Measurements from ENCODE around the gene RGS11.

GRCh38 chr16:260326-260725 is 15.4 kb downstream of the RGS11 start:
- TF ChIP-seq, protein P1, sequence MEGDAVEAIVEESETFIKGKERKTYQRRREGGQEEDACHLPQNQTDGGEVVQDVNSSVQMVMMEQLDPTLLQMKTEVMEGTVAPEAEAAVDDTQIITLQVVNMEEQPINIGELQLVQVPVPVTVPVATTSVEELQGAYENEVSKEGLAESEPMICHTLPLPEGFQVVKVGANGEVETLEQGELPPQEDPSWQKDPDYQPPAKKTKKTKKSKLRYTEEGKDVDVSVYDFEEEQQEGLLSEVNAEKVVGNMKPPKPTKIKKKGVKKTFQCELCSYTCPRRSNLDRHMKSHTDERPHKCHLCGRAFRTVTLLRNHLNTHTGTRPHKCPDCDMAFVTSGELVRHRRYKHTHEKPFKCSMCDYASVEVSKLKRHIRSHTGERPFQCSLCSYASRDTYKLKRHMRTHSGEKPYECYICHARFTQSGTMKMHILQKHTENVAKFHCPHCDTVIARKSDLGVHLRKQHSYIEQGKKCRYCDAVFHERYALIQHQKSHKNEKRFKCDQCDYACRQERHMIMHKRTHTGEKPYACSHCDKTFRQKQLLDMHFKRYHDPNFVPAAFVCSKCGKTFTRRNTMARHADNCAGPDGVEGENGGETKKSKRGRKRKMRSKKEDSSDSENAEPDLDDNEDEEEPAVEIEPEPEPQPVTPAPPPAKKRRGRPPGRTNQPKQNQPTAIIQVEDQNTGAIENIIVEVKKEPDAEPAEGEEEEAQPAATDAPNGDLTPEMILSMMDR (IDR thresholded peaks at IDR 0.05), result no peak
- TF ChIP-seq POLR2A (IDR thresholded peaks at IDR 0.05), result no peak

Data from heart left ventricle (tissue), 13 donors.